HFF-Myc (cell line): ENCODE data around the gene ARPC5L.

Source experiments
- DNase-seq: peaks from one replicate; pipeline ENCODE4 v3.0.0-alpha.2; 2011; ENCODE audit warnings: low read depth; ENCODE audit errors: extremely low read depth
- H3K4me3 ChIP-seq: replicated peaks from 2 replicates; pipeline ENCODE4 v1.5.1; 2011; ENCODE audit warnings: low read depth, mild to moderate bottlenecking, control low read depth, low read length
- TF ChIP-seq, protein P1 (sequence below): IDR thresholded peaks from 2 replicates; pipeline ENCODE4 v1.5.1; 2012; ENCODE audit warnings: mild to moderate bottlenecking, low read depth, low read length, control low read depth; ENCODE audit errors: missing control alignments

The ARPC5L gene

DNA sequence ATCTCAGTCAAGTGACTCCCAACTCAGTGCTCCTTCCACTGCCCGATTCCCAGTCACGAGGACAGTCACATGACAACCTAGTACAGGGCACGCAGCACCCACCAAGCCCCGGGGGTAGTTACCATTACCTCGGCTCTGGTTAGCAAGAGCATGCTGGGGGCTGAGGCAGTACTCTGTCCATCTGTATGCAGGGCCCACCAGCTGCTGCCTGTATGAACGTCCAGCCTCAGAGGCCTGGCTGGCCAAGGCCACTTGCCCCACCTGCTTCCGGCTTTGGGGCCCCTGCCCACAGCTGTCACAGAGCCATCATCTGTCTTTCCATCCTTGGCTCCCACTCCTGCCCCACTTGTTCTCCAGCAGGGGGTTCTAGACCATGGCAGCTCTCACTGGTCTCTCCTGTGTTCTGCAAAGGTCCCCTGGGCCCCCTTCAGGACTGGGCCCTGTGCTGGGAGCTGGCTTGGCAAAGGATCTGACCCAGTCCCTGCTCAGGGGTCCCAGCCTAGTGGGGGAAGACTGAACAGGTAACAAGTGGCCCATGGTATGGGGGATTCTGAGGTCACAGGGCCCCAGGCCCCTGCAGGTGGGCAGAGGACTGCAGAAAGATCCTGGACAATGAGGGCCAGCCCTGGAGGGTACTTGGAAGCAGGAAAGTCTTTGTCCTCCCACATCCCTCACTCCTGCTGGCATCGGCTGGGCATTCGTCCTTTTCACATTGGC, 3.4 kb upstream of the ARPC5L start:
- TF ChIP-seq, protein P1, sequence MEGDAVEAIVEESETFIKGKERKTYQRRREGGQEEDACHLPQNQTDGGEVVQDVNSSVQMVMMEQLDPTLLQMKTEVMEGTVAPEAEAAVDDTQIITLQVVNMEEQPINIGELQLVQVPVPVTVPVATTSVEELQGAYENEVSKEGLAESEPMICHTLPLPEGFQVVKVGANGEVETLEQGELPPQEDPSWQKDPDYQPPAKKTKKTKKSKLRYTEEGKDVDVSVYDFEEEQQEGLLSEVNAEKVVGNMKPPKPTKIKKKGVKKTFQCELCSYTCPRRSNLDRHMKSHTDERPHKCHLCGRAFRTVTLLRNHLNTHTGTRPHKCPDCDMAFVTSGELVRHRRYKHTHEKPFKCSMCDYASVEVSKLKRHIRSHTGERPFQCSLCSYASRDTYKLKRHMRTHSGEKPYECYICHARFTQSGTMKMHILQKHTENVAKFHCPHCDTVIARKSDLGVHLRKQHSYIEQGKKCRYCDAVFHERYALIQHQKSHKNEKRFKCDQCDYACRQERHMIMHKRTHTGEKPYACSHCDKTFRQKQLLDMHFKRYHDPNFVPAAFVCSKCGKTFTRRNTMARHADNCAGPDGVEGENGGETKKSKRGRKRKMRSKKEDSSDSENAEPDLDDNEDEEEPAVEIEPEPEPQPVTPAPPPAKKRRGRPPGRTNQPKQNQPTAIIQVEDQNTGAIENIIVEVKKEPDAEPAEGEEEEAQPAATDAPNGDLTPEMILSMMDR, result peak; percentile 15
- peak overlapping the region; percentile 100 for H3K4me3 ChIP-seq
- no peak for DNase-seq

DNA sequence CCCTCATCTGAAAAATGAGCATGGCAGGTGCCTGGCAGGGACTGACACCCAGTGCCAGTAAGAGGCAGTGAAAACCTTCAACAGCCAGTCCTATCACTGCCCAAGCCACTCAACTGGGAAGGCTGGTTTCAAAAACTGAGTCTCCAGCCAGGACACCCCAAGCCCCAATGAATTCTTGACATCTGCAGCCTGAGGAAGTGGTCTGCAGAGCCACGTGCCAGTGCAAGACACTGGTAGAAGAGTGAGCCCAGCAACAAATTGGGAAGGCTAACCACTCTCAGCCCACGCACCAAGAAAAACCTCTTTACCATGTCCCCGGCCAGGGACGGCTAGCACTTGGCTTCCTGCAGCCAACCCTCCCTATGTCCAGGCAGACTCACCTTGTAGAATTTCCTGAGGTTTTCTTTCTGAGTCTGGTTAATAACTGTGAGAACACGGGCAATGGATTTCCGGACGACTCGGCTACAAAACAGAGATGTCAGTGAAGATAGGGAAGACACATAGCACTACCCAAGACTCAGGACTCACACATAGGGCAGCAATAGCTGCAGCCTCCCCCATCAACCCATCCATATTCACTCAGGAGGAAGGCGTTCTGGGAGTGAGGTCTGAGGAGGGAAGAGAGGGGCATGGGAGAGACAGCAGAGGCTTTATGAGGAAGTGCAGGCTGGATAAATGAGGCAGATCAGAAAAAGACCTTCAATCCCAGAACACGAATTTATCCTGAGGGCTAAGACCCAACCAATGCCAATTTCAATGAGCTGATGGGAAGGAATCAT, 1.9 kb upstream of the ARPC5L start:
- peak overlapping the region; percentile 100 for H3K4me3 ChIP-seq
- TF ChIP-seq, protein P1, result no peak
- DNase-seq, result no peak

DNA sequence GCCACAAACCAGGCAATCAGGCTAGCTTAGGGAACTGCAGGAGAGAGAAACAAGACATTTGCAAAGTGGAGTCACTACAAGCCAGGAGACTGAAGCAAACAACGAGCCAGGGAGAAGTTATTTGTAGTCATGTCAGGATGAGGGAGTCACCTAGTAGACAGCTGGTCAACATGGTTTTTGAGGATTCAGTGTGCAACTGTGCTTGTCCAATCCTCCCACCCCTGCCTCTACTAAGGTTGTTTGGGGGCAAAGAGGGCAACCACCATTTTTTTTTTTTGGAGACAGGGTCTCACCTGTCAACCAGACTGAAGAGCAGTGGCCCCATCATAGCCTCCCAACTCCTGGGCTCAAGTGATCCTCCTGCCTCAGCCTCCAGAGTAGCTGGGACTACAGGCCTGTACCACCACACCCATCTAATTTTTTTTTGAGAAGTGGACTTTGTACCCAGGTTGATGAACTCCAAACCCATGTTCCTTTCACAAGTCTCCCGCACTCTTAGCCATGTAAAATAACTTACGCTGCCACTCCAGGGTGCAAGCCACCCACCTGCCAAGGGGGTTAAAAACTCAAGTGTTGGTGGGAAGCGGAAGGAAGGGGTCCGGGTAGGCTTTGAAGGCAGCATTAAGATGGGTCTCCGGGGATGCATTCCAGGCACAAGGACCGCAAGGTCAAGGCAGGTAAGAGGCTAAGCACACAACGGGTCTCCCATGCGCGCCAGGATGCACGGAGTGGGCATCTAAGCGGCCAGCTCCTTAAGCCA, 1.2 kb upstream of the ARPC5L start:
- peak overlapping the region; percentile 100 for H3K4me3 ChIP-seq
- TF ChIP-seq, protein P1, result no peak
- DNase-seq, result no peak

DNA sequence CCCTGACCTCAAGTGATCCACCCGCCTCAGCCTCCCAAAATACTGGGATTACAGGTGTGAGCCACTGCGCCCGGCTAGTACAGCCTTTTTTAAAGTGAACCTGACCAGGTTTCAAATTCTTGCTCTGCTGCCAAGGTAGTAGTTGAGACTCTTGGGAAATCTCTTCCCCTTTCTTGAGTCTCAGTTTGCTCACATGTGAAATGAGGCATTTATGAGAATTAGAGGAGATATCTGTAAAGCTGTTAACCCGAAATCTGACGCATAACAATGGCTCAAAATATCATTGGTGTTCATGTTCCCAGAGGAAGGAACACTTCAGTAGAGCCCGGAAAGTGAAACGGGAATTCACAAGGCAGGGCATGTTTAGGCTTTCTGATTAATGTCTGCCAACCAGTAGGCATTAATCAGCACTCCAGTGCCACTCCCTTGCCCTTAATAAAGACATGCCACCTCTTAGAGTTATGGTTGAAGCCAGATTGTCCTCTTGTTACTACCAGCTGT, 1.5 kb downstream of the ARPC5L start:
- no peak for DNase-seq
- TF ChIP-seq, protein P1, result no peak
- no peak overlapping the region for H3K4me3 ChIP-seq

DNA sequence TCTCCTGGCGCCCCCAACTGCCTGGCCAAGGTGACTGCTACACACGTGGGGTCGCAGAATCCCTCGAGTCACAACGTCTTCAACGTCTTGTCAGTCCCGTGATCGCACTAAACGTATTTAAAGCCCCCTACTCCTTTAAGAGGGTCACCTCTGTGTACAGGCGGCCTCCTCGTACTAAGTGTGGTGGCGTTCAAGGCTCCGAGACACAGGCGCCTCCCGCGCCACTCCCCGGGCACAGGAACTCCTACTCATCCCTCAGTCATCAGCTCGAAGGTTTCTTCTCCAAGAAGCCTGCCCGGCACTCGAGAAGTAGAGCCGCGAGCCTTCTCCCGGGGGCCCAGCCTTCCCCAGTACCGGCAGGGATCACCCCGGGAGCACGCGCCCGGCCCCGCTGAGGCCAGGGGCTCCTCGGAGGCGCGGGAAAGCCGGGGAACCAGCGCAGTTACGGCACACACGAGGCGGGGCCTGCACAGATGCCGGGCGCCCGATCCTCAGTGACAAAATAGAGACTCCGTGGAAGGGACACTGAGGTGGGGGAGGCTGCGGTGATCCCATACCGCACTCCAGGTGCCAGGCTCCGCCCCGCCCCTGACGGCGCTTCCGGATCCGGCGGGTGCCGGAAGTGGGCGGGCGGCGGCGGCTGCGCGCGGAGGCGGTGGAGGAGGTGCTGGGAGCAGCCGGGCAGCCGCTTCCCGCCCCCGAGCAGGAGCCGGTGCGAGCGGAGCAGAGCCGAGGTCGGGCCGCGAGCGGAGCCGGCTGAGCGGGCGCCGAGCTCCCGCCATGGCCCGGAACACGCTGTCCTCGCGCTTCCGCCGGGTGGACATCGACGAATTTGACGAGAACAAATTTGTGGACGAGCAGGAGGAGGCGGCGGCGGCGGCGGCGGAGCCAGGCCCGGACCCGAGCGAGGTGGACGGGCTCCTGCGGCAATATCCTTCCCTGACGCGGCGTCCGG, 6.9 kb downstream of the ARPC5L start:
- peak overlapping the region; percentile 96 for H3K4me3 ChIP-seq
- TF ChIP-seq, protein P1, result peak; percentile 18
- no peak for DNase-seq

DNA sequence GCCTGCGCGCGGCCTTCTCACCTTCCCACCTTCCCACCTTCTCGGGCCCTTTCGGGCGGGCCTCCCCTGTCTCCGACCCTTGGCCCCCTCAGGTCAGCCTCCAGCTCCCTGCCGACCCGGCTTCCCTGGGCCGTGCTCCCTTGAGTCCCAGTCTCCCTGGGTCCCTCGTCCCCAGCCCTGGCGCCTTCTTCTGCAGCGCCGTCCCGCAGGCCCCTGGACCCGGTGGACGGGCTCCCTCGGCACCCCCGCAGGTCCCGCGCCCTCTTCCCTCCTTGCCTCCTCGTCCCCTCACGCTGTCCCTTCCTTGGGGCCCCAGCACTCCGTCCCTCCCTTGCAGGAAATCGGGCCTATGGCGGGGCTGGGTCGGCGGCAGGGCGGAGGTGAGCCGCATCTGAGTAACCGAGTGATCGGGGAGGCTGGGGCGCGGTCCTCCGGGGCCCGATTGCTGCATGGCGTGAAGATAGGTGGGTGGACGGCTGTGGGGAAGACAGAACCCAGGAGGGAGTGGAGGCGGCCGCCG, 7.6 kb downstream of the ARPC5L start:
- peak overlapping the region; percentile 96 for H3K4me3 ChIP-seq
- no peak for DNase-seq
- TF ChIP-seq, protein P1, result no peak
